HepG2 (cell line): Measurements from ENCODE around the gene PARVB. TPM values are rescaled to one million over a fixed set of nuclear protein-coding genes. Genes with fewer than 3 reads are reported as not detected.

Experiments
- ATAC-seq: fragments of 200-7000 bp; cut with Tn5 transposase; 3 replicates; pipeline ENCODE4 v1.9.1; 2020; ENCODE audit warnings: mild to moderate bottlenecking, moderate library complexity
- BruUV-seq: library from RNA; stranded (reverse); fragments of 400-500 nt; replicated peaks from 2 replicates; lab custom pipeline; 2021; lab: Mats Ljungman, UMichigan
- CTCF ChIA-PET: fragments of 300-600 bp; formaldehyde crosslinking; extraction: SDS; loops from one replicate; lab custom pipeline; 2021; ENCODE audit warnings: low total read pairs, inconsistent platforms, low intra/inter-chr PET ratio; lab: Yijun Ruan, JAX
- POLR2A ChIA-PET: fragments of 350-600 bp; sonication (Branson Sonifier 250); formaldehyde crosslinking; loops from one replicate; lab custom pipeline; 2020; ENCODE audit warnings: antibody characterized with exemption, inconsistent platforms; lab: Yijun Ruan, JAX
- DNase-seq: peaks from one replicate; pipeline ENCODE4 v3.0.0-alpha.2; 2015; ENCODE audit warnings: low spot score
- FAIRE-seq: peaks from 3 replicates; lab custom pipeline; 2011; peaks lifted over from hg19 to GRCh38; lab: Jason Lieb, UNC
- H2AFZ ChIP-seq: one replicate; pipeline ENCODE4 v1.6.1; 2011; ENCODE audit warnings: low read length, inconsistent platforms
- H3K27ac ChIP-seq: fragments of 300-600 bp; 3 replicates; pipeline ENCODE4 v1.8.0; 2011; ENCODE audit warnings: mixed run types, mild to moderate bottlenecking, mixed read lengths, low read length, inconsistent platforms; ENCODE audit not compliant: insufficient read depth; ENCODE audit errors: extremely low read length
- H3K27me3 ChIP-seq, 2 experiments: fragments of 200-600 bp in 1 of 2; 2 replicates in 1 of 2; 3 replicates in 1 of 2; pipeline versions ENCODE4 v1.6.0 to v1.8.0; 2011; ENCODE audit warnings: low read length in 2 of 2, mild to moderate bottlenecking in 2 of 2, moderate library complexity in 2 of 2, inconsistent platforms in 1 of 2; ENCODE audit not compliant: insufficient read depth in 2 of 2, control insufficient read depth in 1 of 2
- H3K36me3 ChIP-seq, 2 experiments: fragments of 200-600 bp in 1 of 2; replicated peaks in 1 of 2; 2 replicates in 1 of 2; 3 replicates in 1 of 2; pipeline versions ENCODE4 v1.5.1 to v1.8.0; 2011; ENCODE audit warnings: low read length in 2 of 2, inconsistent platforms in 1 of 2; ENCODE audit not compliant: insufficient read depth in 2 of 2, control insufficient read depth in 1 of 2
- H3K4me1 ChIP-seq: 2 replicates; pipeline ENCODE4 v1.5.1; 2012; ENCODE audit warnings: low read length, inconsistent platforms; ENCODE audit not compliant: insufficient read depth
- H3K4me2 ChIP-seq: 2 replicates; pipeline ENCODE4 v1.6.0; 2011; ENCODE audit warnings: low read depth, low read length, inconsistent platforms
- H3K4me3 ChIP-seq, 3 experiments: fragments of 200-600 bp in 1 of 3; sonication (generic), shearing (Covaris generic) in 1 of 3; replicated peaks in 1 of 3; 2 replicates each; pipeline ENCODE4 v1.5.1; 2011 to 2016; ENCODE audit warnings: low read length in 3 of 3, inconsistent platforms in 2 of 3, low read depth in 2 of 3, mild to moderate bottlenecking in 2 of 3, control low read depth in 1 of 3, mixed read lengths in 1 of 3; ENCODE audit not compliant: insufficient read depth in 1 of 3
- H3K79me2 ChIP-seq: one replicate; pipeline ENCODE4 v1.6.1; 2011; ENCODE audit warnings: low read length, inconsistent platforms; ENCODE audit not compliant: insufficient read depth
- H3K9ac ChIP-seq: 2 replicates; pipeline ENCODE4 v1.6.0; 2011; ENCODE audit warnings: mild to moderate bottlenecking, low read depth, low read length, inconsistent platforms; ENCODE audit not compliant: insufficient read depth
- H3K9me3 ChIP-seq: 2 replicates; pipeline ENCODE4 v1.5.1; 2012; ENCODE audit warnings: mild to moderate bottlenecking, low read length
- H4K20me1 ChIP-seq: 2 replicates; pipeline ENCODE4 v1.6.0; 2011; ENCODE audit warnings: inconsistent platforms, mild to moderate bottlenecking, low read length, moderate library complexity; ENCODE audit not compliant: insufficient read depth
- BHLHE40 ChIP-seq: IDR thresholded peaks from 2 replicates; pipeline ENCODE4 v1.6.1; 2011; ENCODE audit warnings: low read length, improper control_type of control experiment
- FOXK1 ChIP-seq: sonication (generic); formaldehyde crosslinking; IDR thresholded peaks from 2 replicates; pipeline ENCODE4 v1.4.0; 2020; ENCODE audit warnings: low read depth, missing genetic modification reagents, borderline replicate concordance
- KLF15 ChIP-seq: sonication (generic); formaldehyde crosslinking; IDR thresholded peaks from 2 replicates; pipeline ENCODE4 v1.8.1; 2023; ENCODE audit warnings: borderline replicate concordance, mild to moderate bottlenecking, inconsistent platforms, missing genetic modification reagents, mixed read lengths
- MTERF4 ChIP-seq: sonication (generic); formaldehyde crosslinking; IDR thresholded peaks from 2 replicates; pipeline ENCODE4 v1.8.0; 2023; ENCODE audit warnings: mild to moderate bottlenecking, missing genetic modification reagents
- NFE2L1 ChIP-seq: sonication (generic); formaldehyde crosslinking; IDR thresholded peaks from 2 replicates; pipeline ENCODE4 v1.4.0; 2020; ENCODE audit warnings: missing genetic modification reagents, mild to moderate bottlenecking, borderline replicate concordance
- PRDM10 ChIP-seq: sonication (generic); formaldehyde crosslinking; IDR thresholded peaks from 2 replicates; pipeline ENCODE4 v1.4.0; 2020; ENCODE audit warnings: low read depth, missing genetic modification reagents
- TBX2 ChIP-seq: sonication (generic); formaldehyde crosslinking; IDR thresholded peaks from 2 replicates; pipeline ENCODE4 v1.5.0; 2020; ENCODE audit warnings: missing genetic modification reagents, mild to moderate bottlenecking, borderline replicate concordance
- TEAD2 ChIP-seq: sonication (generic); formaldehyde crosslinking; IDR thresholded peaks from 2 replicates; pipeline ENCODE4 v1.9.0; 2021; ENCODE audit warnings: missing genetic modification reagents
- ZBTB25 ChIP-seq: IDR thresholded peaks from 2 replicates; pipeline ENCODE4 v1.6.1; 2018; ENCODE audit warnings: missing genetic modification reagents
- ZEB1 ChIP-seq: IDR thresholded peaks from 2 replicates; pipeline ENCODE4 v1.6.1; 2012; ENCODE audit warnings: mild to moderate bottlenecking, low read depth, inconsistent platforms; ENCODE audit not compliant: insufficient replicate concordance
- ZNF335 ChIP-seq: sonication (generic); formaldehyde crosslinking; IDR thresholded peaks from 2 replicates; pipeline ENCODE4 v1.4.0; 2020; ENCODE audit warnings: missing genetic modification reagents
- ZNF546 ChIP-seq: sonication (generic); formaldehyde crosslinking; conservative IDR thresholded peaks from 2 replicates; pipeline ENCODE4 v1.8.1; 2023; ENCODE audit warnings: mild to moderate bottlenecking, missing genetic modification reagents
- ZNF609 ChIP-seq: sonication (generic); formaldehyde crosslinking; IDR thresholded peaks from 2 replicates; pipeline ENCODE4 v1.4.0; 2020; ENCODE audit warnings: mild to moderate bottlenecking, missing genetic modification reagents, borderline replicate concordance
- WGBS: methylation state at CpG from one replicate; pipeline ENCODE4 v1.1.6; 2017; ENCODE audit warnings: low lambda C conversion rate; 5-methylcytosine and 5-hydroxymethylcytosine counted together
- in situ Hi-C: cut with HindIII; loops from 2 replicates; pipeline ENCODE4 v1.10.0; 2017; ENCODE audit warnings: low pct_unique_long_range_greater_than_20kb; ENCODE audit not compliant: extremely low pct_ligation_motif_present
- intact Hi-C: fragments of 100-400 bp; cut with micrococcal nuclease; formaldehyde crosslinking; loops from one replicate; pipeline ENCODE4 v1.10.0; 2022; ENCODE audit not compliant: unreplicated experiment
- polyA plus RNA-seq, 8 experiments: library from polyadenylated mRNA; depleted of rRNA in 3 of 8; stranded (reverse) in 7 of 8; unstranded in 1 of 8; fragments of >200 nt; fragmentation: Illumina TruSeq in 4 of 8; extraction: Trizol in 4 of 8; gene quantifications; 2 replicates each; pipeline versions ENCODE4 v1.2.1 to v1.2.3, GENCODE V29; 2011 to 2016; ENCODE audit warnings: low read depth in 4 of 8, missing spikeins in 1 of 8, mixed read lengths in 1 of 8; ENCODE audit not compliant: insufficient read depth in 1 of 8
- total RNA-seq, 5 experiments: library from RNA; depleted of rRNA; stranded (reverse); fragments of >200 nt; fragmentation: Illumina TruSeq; extraction: Trizol; gene quantifications; 2 replicates each; pipeline ENCODE4 v1.2.3, GENCODE V29; 2016; ENCODE audit warnings: low read depth in 1 of 5

The PARVB gene
- total and polyA plus RNA-seq, 2 of the 13 experiments (the other 11 are each of a cell fraction or from before 2014, with no cell fraction given) = 0.11 to 0.15 TPM

GRCh38 chr22:44120314-44120704 is 96.2 kb downstream of the PARVB start (continued):
- TF ChIP-seq ZNF609 (CRISPR knock-in tag) = no peak
- TF ChIP-seq ZNF335 (CRISPR knock-in tag) = no peak
- TF ChIP-seq BHLHE40 = no peak
- no peak for TF ChIP-seq ZEB1

- CTCF ChIA-PET = no interaction called here
- Histone ChIP-seq H3K4me1 (no peaks in the 10 kb centered on the region), H3K36me3 (no peaks in the 10 kb centered on the region), H4K20me1 (no peaks in the 10 kb centered on the region), H3K79me2 (no peaks in the 10 kb centered on the region), H3K27me3 (no peaks in the 10 kb centered on the region; a peak in 1 of 5 replicates), H2AFZ (no peak overlapping the region), H3K27ac (no peak overlapping the region), H3K9ac (no peak overlapping the region), H3K4me2 (no peak overlapping the region), H3K4me3 (no peak overlapping the region), H3K9me3 (peaks cover 7% of the 10 kb centered on the region; the same call in 1 of the 2 replicates)
- ATAC-seq = no peak
- in situ Hi-C loops = no loop called here
- WGBS = 22% methylated on average over 6 of the region's 6 CpGs
- FAIRE-seq = no peak
- BruUV-seq = no TSS peak
- intact Hi-C loops = no loop called here
- POLR2A ChIA-PET = no interaction called here
- DNase-seq = no peak
- TF ChIP-seq ZBTB25 (CRISPR knock-in tag) = no peak
- TF ChIP-seq ZNF546 (CRISPR knock-in tag) = no peak
- no peak for TF ChIP-seq FOXK1 (CRISPR knock-in tag)
- no peak for TF ChIP-seq NFE2L1 (CRISPR knock-in tag)
- no peak for TF ChIP-seq TBX2
- no peak for TF ChIP-seq MTERF4 (CRISPR knock-in tag)
- no peak for TF ChIP-seq PRDM10 (CRISPR knock-in tag)
- TF ChIP-seq KLF15 = no peak
- TF ChIP-seq TEAD2 = no peak
Observed at GRCh38 chr22:44125421-44125820, 101.3 kb downstream of the PARVB start.
